GM12801 (cell line): ENCODE results near the gene SNORC.

Experiments used
- TF ChIP-seq, protein P1 (sequence below): IDR thresholded peaks from one replicate; pipeline ENCODE4 v1.5.1; 2011; ENCODE audit warnings: control low read depth; ENCODE audit not compliant: insufficient read length; ENCODE audit errors: extremely low read depth

The SNORC gene

DNA sequence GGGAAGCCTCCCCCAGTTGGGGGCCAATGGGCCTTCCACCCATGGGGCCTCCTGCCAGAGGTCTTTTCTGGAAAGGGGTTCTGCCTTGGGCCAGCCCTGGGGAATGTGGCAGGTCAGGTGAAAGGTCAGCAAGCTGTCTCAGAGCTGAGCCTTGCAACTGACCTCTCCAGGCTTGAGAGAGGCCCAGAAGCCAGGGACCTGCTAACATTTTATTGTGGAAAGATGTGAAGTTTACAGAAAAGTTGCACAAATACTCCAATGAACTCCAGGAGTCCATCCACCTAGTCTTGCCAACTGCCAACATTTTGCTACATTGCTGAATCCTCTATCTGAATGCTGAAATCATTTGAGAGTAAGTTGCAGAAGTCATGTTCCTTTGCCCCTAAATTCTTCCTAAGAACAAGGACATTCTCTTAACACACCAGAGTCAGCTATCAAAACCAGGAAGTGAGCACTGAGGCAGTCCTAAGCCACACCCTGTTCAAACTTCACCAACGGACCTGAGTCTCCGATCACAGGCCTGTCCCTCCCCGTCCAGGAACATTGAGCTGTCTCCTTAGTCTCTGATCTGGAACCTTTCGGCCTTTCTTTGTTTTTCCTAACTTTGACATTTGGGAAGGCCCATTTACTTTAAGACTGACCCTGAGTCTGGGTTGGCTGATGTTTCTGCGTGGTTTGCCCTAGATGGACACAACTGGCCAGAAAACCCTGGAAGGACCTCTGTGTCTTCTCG lies 4.0 kb downstream of the SNORC start:
- TF ChIP-seq, protein P1, sequence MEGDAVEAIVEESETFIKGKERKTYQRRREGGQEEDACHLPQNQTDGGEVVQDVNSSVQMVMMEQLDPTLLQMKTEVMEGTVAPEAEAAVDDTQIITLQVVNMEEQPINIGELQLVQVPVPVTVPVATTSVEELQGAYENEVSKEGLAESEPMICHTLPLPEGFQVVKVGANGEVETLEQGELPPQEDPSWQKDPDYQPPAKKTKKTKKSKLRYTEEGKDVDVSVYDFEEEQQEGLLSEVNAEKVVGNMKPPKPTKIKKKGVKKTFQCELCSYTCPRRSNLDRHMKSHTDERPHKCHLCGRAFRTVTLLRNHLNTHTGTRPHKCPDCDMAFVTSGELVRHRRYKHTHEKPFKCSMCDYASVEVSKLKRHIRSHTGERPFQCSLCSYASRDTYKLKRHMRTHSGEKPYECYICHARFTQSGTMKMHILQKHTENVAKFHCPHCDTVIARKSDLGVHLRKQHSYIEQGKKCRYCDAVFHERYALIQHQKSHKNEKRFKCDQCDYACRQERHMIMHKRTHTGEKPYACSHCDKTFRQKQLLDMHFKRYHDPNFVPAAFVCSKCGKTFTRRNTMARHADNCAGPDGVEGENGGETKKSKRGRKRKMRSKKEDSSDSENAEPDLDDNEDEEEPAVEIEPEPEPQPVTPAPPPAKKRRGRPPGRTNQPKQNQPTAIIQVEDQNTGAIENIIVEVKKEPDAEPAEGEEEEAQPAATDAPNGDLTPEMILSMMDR: no peak

DNA sequence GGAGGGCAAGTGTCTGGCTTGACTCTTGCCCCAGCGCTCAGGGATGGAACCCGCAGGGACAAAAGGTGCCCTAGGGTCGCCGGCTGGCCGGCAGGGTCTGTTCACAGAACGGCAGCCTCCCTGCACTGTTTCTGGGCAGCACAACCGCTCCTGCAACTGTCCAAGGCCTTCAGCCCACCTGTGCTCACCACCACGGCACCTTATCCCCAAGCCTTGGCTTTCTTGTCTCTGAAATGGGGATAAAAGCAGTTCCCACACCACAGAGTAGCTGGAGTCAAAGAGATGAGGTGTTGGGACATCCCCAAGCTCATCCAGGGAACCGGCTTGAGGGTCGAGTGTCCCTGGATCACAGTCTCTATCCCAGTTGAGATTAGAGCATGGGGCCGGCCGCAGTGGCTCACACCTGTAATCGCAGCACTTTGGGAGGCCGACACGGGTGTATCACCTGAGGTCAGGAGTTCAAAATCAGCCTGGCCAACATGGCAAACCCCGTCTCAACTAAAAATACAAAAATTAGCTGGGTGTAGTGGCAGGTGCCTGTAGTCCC lies 4.7 kb downstream of the SNORC start:
- TF ChIP-seq, protein P1: no peak

DNA sequence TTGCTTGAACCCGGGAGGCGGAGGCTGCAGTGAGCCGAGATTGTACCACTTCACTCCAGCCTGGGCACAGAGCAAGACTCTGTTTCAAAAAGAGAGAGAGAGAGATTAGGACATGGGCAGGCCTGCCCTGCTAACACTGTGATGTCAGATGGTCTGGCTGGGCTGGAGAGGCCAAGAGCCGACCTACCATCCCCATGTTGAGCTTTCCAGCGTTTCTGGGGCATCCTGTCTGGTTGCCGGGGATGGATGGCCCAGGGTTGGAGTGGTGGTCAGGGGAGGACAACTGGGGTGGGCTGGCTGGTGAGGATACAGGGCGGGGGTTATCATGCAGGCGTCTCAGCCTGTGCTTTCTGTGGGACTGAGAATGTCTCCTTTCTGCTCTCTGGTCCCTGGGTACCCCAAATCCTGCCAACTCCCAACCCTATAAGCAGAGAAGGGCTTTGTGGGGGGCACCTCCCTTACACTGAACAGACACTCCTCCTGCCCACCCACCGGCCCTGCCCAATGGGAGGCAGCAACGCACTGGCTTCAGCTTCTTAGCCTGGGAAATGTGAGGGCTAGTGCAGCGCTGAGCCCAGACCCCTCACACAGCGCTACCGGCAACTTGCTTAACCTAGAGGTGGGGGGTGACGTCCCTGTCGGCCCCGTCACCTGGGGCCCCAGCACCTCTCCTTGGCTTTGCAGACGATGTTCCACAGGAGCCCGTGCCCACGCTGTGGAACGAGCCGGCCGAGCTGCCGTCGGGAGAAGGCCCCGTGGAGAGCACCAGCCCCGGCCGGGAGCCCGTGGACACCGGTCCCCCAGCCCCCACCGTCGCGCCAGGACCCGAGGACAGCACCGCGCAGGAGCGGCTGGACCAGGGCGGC lies 5.4 kb downstream of the SNORC start:
- TF ChIP-seq, protein P1: no peak

DNA sequence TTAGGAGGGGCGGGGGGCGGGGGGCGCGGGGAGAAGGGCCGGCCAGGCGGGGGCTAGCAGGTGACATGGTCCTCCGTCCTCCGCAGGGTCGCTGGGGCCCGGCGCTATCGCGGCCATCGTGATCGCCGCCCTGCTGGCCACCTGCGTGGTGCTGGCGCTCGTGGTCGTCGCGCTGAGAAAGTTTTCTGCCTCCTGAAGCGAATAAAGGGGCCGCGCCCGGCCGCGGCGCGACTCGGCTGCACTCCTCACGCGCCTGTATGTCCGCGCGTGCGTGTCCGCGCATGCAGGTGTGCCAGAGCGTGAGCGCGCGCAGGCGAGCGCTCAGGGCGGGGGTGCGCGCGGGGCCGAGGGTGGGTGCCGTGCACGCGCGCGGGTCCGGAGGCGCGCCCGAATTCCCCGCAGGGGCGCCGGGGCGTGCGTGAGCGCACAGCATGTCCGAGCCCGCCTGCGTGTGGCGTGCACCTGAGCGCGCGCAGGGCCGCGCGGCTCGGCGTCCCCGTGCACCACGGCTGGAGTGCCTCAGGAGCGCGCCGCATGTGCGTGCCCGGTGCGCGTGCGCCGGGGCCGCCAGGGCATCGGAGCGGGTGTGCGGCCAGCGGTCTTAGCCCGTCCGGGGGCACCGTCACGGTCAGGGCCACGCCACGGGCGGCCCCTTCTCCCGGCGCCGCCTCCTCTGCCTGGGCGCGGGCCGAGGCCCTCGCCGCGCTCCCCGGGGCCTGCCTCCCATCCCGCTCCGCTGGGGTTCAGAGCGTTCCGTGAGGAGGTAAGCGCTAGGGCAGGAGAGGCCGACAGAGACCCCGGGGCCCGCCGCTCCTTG lies 6.3 kb downstream of the SNORC start:
- TF ChIP-seq, protein P1: no peak

DNA sequence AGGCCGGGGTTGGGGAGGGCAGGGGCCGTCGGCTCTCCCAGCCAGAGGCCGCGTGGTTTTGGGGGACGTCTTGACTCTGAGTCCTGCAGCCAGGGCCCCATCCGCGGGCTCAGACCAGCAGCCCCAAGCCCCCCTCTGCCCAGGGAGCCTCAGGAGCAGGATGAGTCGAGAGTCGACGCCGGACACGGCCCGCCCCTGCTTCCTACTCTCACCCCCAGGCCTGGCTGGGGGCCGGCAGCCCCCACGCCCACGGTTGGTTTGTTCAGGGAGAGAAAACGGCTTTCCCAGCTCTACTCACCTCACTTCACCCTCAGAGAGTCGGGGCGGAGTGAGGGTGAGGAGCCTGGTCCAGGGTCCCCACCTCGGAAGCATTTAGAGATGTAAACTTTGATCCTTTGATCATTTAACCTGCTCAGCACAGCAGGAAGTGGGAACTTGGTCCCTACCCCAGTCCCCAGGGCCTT lies 6.9 kb downstream of the SNORC start:
- TF ChIP-seq, protein P1: no peak

DNA sequence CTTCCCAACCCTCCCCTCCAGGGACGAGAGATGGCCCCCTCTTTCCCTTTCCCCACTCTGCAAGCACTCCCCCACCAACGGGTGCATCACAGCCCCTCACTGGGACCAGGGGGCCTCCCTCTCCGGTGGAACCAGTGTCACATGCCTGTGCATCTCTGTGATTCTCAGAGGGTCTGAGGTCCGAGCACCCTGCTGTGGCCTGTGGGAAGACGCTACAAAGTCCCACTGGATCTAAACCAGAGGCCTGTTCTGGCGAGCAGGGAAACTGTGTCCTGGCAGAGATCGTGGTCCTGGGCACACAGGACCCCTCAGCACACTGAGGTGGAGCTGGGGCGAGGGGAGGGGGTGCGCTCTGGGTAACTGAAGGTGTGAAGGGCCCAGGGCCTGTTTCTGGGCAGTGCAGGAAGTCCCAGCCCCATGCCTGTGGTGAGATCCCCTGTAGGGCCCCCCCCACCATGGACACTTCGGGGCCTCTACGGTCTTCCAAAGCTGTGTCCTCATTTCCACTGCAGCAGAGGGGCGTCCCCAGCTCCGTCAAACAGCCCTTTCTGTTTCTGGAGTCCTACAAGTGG lies 8.0 kb downstream of the SNORC start:
- TF ChIP-seq, protein P1: no peak
